ENCODE data around the gene GLRX. TPM values are rescaled to one million over a fixed set of nuclear protein-coding genes. Genes with fewer than 3 reads are reported as not detected.
"Not testable (repeated sequence)": the region's sequence is repeated elsewhere in the genome, so short reads cannot be mapped to it uniquely, and the experiment has no call there.

GLRX gene
- total RNA-seq, 1 donor from 2014 or later = 63.3 TPM

- Histone ChIP-seq H3K27me3 (no peaks in the 10 kb centered on the region), H3K36me3 (no peaks in the 10 kb centered on the region), H3K4me3 (no peak overlapping the region), H3K27ac (no peak overlapping the region), H3K4me1 (peaks cover 23% of the 10 kb centered on the region), H3K9me3 (no peaks in the 10 kb centered on the region)
- no peak for TF ChIP-seq POLR2A (IDR thresholded peaks at IDR 0.05)
- TF ChIP-seq CTCF (IDR thresholded peaks at IDR 0.05) = no peak
- TF ChIP-seq POLR2AphosphoS5 (IDR thresholded peaks at IDR 0.05; ENCODE audit: insufficient read depth in 1 of 2, low read depth in 1 of 2) = no peak
- DNase-seq (ENCODE audit: extremely low spot score in 2 of 2) = no peak
- intact Hi-C loops (cut with DNase I) = loop anchor here (10.0 kb wide), 1 partner anchor 119 kb away; the partner anchor contains the start of gene RHOBTB3
Measured at GRCh38 chr5:95853490-95853889, 31.0 kb upstream of the GLRX start.

- Histone ChIP-seq H3K36me3 (no peaks in the 10 kb centered on the region), H3K27me3 (no peaks in the 10 kb centered on the region), H3K4me3 (no peak overlapping the region), H3K9me3 (no peaks in the 10 kb centered on the region), H3K4me1 (peaks cover 13% of the 10 kb centered on the region), H3K27ac (no peak overlapping the region)
- TF ChIP-seq POLR2AphosphoS5 (IDR thresholded peaks at IDR 0.05; ENCODE audit: insufficient read depth in 1 of 2, low read depth in 1 of 2) (no peak), CTCF (IDR thresholded peaks at IDR 0.05) (no peak), POLR2A (IDR thresholded peaks at IDR 0.05) (no peak)
- no peak for DNase-seq (ENCODE audit: extremely low spot score in 2 of 2)
- intact Hi-C loops (cut with DNase I) = loop anchor here (10.0 kb wide), 1 partner anchor 118 kb away; the partner anchor contains the start of gene RHOBTB3
Measured at GRCh38 chr5:95852567-95852966, 30.0 kb upstream of the GLRX start.

GRCh38 chr5:95851141-95851540 lies 28.6 kb upstream of the GLRX start:
- not testable (repeated sequence) for H3K4me1 ChIP-seq; H3K36me3 ChIP-seq; DNase-seq (ENCODE audit: extremely low spot score in 2 of 2); H3K4me3 ChIP-seq; H3K27me3 ChIP-seq; H3K27ac ChIP-seq; H3K9me3 ChIP-seq
- intact Hi-C loops (cut with DNase I) = loop anchor here (10.0 kb wide), 1 partner anchor 116 kb away; the partner anchor contains the start of gene RHOBTB3

GRCh38 chr5:95850391-95850894 lies 27.9 kb upstream of the GLRX start:
- H3K4me3 ChIP-seq = no peak overlapping the region
- H3K27ac ChIP-seq = no peak overlapping the region
- no peaks in the 10 kb centered on the region for H3K4me1 ChIP-seq
- TF ChIP-seq POLR2A (IDR thresholded peaks at IDR 0.05) = no peak
- TF ChIP-seq POLR2AphosphoS5 (IDR thresholded peaks at IDR 0.05; ENCODE audit: insufficient read depth in 1 of 2, low read depth in 1 of 2) = no peak
- TF ChIP-seq CTCF (IDR thresholded peaks at IDR 0.05) = no peak
- intact Hi-C loops (cut with DNase I) = loop anchor here (10.0 kb wide), 1 partner anchor 116 kb away; the partner anchor contains the start of gene RHOBTB3
- H3K9me3 ChIP-seq = no peaks in the 10 kb centered on the region
- no peaks in the 10 kb centered on the region for H3K27me3 ChIP-seq
- no peak for DNase-seq (ENCODE audit: extremely low spot score in 2 of 2)
- no peaks in the 10 kb centered on the region for H3K36me3 ChIP-seq

- TF ChIP-seq POLR2A (IDR thresholded peaks at IDR 0.05) (no peak), POLR2AphosphoS5 (IDR thresholded peaks at IDR 0.05; ENCODE audit: insufficient read depth in 1 of 2, low read depth in 1 of 2) (no peak), CTCF (IDR thresholded peaks at IDR 0.05) (no peak)
- peaks cover 4% of the 10 kb centered on the region for H3K4me1 ChIP-seq
- no peak overlapping the region for H3K27ac ChIP-seq
- DNase-seq (ENCODE audit: extremely low spot score in 2 of 2) = no peak
- H3K36me3 ChIP-seq = no peaks in the 10 kb centered on the region
- intact Hi-C loops (cut with DNase I) = loop anchor here (10.0 kb wide), 1 partner anchor 204 kb away; the partner anchor contains the start of gene RFESD
- H3K9me3 ChIP-seq = no peaks in the 10 kb centered on the region
- no peaks in the 10 kb centered on the region for H3K27me3 ChIP-seq
- H3K4me3 ChIP-seq = no peak overlapping the region
Measured at GRCh38 chr5:95848701-95849100, 26.2 kb upstream of the GLRX start.

Measured in vagina (tissue), 2 donors.